Upper lobe of left lung (tissue), 4 donors: ENCODE results near the gene PFKFB1.

Experiments used
- POLR2A ChIP-seq, 4 donors: fragments of 450-650 bp; IDR thresholded peaks; one replicate each; pipeline ENCODE4 v1.5.1; 2016 to 2017; ENCODE audit warnings: antibody characterized with exemption in 4 of 4, mild to moderate bottlenecking in 2 of 4
- TF ChIP-seq, protein P1 (sequence below), 6 experiments: fragments of 450-650 bp in 4 of 6; fragments of 200-600 bp in 2 of 6; sonication (generic) in 2 of 6; IDR thresholded peaks; one replicate each; pipeline ENCODE4 v1.5.1; 2016 to 2019; ENCODE audit warnings: antibody characterized with exemption in 6 of 6

GRCh38 chrX:55004231-55004630, 10.2 kb upstream of the PFKFB1 start:
- TF ChIP-seq, protein P1, sequence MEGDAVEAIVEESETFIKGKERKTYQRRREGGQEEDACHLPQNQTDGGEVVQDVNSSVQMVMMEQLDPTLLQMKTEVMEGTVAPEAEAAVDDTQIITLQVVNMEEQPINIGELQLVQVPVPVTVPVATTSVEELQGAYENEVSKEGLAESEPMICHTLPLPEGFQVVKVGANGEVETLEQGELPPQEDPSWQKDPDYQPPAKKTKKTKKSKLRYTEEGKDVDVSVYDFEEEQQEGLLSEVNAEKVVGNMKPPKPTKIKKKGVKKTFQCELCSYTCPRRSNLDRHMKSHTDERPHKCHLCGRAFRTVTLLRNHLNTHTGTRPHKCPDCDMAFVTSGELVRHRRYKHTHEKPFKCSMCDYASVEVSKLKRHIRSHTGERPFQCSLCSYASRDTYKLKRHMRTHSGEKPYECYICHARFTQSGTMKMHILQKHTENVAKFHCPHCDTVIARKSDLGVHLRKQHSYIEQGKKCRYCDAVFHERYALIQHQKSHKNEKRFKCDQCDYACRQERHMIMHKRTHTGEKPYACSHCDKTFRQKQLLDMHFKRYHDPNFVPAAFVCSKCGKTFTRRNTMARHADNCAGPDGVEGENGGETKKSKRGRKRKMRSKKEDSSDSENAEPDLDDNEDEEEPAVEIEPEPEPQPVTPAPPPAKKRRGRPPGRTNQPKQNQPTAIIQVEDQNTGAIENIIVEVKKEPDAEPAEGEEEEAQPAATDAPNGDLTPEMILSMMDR (IDR thresholded peaks at IDR 0.05) = no peak
- no peak for TF ChIP-seq POLR2A (IDR thresholded peaks at IDR 0.05)
